Liver (tissue), 9 donors: ENCODE measurements around the gene KDM5B. TPM values are rescaled to one million over a fixed set of nuclear protein-coding genes. Genes with fewer than 3 reads are reported as not detected.

Experiments
- DNase-seq: peaks from one replicate; pipeline ENCODE4 v3.0.0-alpha.2; 2017; ENCODE audit warnings: low spot score
- H3K27ac ChIP-seq, 2 donors: one replicate each; pipeline ENCODE4 v1.7.0; 2013; ENCODE audit warnings: inconsistent platforms in 2 of 2, low read length in 2 of 2, control low read depth in 1 of 2, low read depth in 1 of 2, mild to moderate bottlenecking in 1 of 2
- H3K27me3 ChIP-seq, 4 donors: one replicate each; pipeline versions ENCODE4 v1.6.1 to v1.7.0; 2013; ENCODE audit warnings: low read length in 3 of 4, inconsistent platforms in 1 of 4, mild to moderate bottlenecking in 1 of 4, moderate library complexity in 1 of 4; ENCODE audit not compliant: control insufficient read depth in 4 of 4, insufficient read depth in 4 of 4
- H3K36me3 ChIP-seq, 4 donors: one replicate each; pipeline versions ENCODE4 v1.6.1 to v1.7.0; 2013; ENCODE audit warnings: low read length in 3 of 4, mild to moderate bottlenecking in 3 of 4, low read depth in 1 of 4, moderate library complexity in 1 of 4; ENCODE audit not compliant: control insufficient read depth in 4 of 4, insufficient read depth in 3 of 4
- H3K4me1 ChIP-seq, 4 donors: one replicate each; pipeline versions ENCODE4 v1.6.1 to v1.7.0; 2013; ENCODE audit warnings: low read length in 3 of 4, mild to moderate bottlenecking in 3 of 4, moderate library complexity in 1 of 4; ENCODE audit not compliant: control insufficient read depth in 4 of 4, insufficient read depth in 4 of 4
- H3K4me3 ChIP-seq, 3 donors: one replicate each; pipeline versions ENCODE4 v1.6.1 to v1.7.0; 2013; ENCODE audit warnings: low read length in 3 of 3, control low read depth in 1 of 3, low read depth in 1 of 3, mild to moderate bottlenecking in 1 of 3
- H3K9ac ChIP-seq, 2 donors: one replicate each; pipeline ENCODE4 v1.7.0; 2013; ENCODE audit warnings: low read length in 2 of 2, mild to moderate bottlenecking in 2 of 2, moderate library complexity in 2 of 2, control low read depth in 1 of 2, low read depth in 1 of 2
- H3K9me3 ChIP-seq, 4 donors: one replicate each; pipeline versions ENCODE4 v1.6.1 to v1.7.0; 2013; ENCODE audit warnings: low read length in 3 of 4; ENCODE audit not compliant: control insufficient read depth in 4 of 4
- EGR1 ChIP-seq, 2 donors: IDR thresholded peaks; 2 replicates each; pipeline ENCODE4 v1.6.1; 2016 to 2018; ENCODE audit warnings: antibody characterized with exemption in 2 of 2, low read depth in 2 of 2
- FOXA1 ChIP-seq: IDR thresholded peaks from 2 replicates; pipeline ENCODE4 v1.6.1; 2016; ENCODE audit warnings: antibody characterized with exemption
- GABPA ChIP-seq, 2 donors: IDR thresholded peaks in 1 of 2; conservative IDR thresholded peaks in 1 of 2; 2 replicates each; pipeline ENCODE4 v1.6.1; 2016; ENCODE audit warnings: antibody characterized with exemption in 2 of 2, mild to moderate bottlenecking in 1 of 2, moderate library complexity in 1 of 2
- HNF4A ChIP-seq, 2 donors: conservative IDR thresholded peaks; 2 replicates each; pipeline ENCODE4 v1.6.1; 2016; ENCODE audit warnings: antibody characterized with exemption in 2 of 2, mild to moderate bottlenecking in 2 of 2
- HNF4G ChIP-seq: IDR thresholded peaks from 2 replicates; pipeline ENCODE4 v1.6.1; 2016; ENCODE audit warnings: antibody characterized with exemption
- JUND ChIP-seq, 2 donors: IDR thresholded peaks; 2 replicates each; pipeline ENCODE4 v1.6.1; 2016; ENCODE audit warnings: antibody characterized with exemption in 2 of 2
- NR2F2 ChIP-seq: IDR thresholded peaks from 2 replicates; pipeline ENCODE4 v1.6.1; 2016; ENCODE audit warnings: antibody characterized with exemption
- RAD21 ChIP-seq, 2 donors: IDR thresholded peaks; 2 replicates each; pipeline ENCODE4 v1.6.1; 2016; ENCODE audit warnings: antibody characterized with exemption in 2 of 2, mild to moderate bottlenecking in 2 of 2
- RXRA ChIP-seq, 2 donors: IDR thresholded peaks; 2 replicates each; pipeline ENCODE4 v1.6.1; 2017 to 2018; ENCODE audit warnings: antibody characterized with exemption in 2 of 2, mild to moderate bottlenecking in 1 of 2
- SP1 ChIP-seq: IDR thresholded peaks from 2 replicates; pipeline ENCODE4 v1.6.1; 2018; ENCODE audit warnings: antibody characterized with exemption, mild to moderate bottlenecking
- TAF1 ChIP-seq: conservative IDR thresholded peaks from 2 replicates; pipeline ENCODE4 v1.6.1; 2016; ENCODE audit warnings: antibody characterized with exemption, mild to moderate bottlenecking
- YY1 ChIP-seq: IDR thresholded peaks from 2 replicates; pipeline ENCODE4 v1.6.1; 2016; ENCODE audit warnings: antibody characterized with exemption, mild to moderate bottlenecking
- WGBS: extraction: QIAGEN DNeasy Blood & Tissue Kit; methylation state at CpG from one replicate; pipeline ENCODE4 v1.1.7; 2013; 5-methylcytosine and 5-hydroxymethylcytosine counted together
- polyA plus RNA-seq, 2 donors: library from polyadenylated mRNA; stranded (reverse) in 1 of 2; unstranded in 1 of 2; fragments of 200-250 nt in 1 of 2; fragments of >200 nt in 1 of 2; fragmentation: Nextera tagmentation in 1 of 2; extraction: Ambion mirVana in 1 of 2; gene quantifications; one replicate each; pipeline versions ENCODE4 v1.2.1 to v1.2.3, GENCODE V29; 2013 to 2015
- total RNA-seq, 2 donors: library from RNA; depleted of rRNA; stranded (reverse); fragments of >200 nt; gene quantifications; one replicate each; pipeline ENCODE4 v1.2.3, GENCODE V29; 2014
- TF ChIP-seq, protein P1 (sequence below): fragments of 150-350 bp; IDR thresholded peaks from 2 replicates; pipeline ENCODE4 v1.5.1; 2017; ENCODE audit warnings: improper control_type of control experiment, low read depth, low read length; ENCODE audit not compliant: missing input control
- TF ChIP-seq, protein P2 (sequence below): IDR thresholded peaks from 2 replicates; pipeline ENCODE4 v1.6.1; 2016; ENCODE audit warnings: antibody characterized with exemption
- TF ChIP-seq, protein P3 (sequence below): IDR thresholded peaks from 2 replicates; pipeline ENCODE4 v1.6.1; 2016; ENCODE audit warnings: antibody characterized with exemption
- TF ChIP-seq, protein P4 (sequence below): IDR thresholded peaks from 2 replicates; pipeline ENCODE4 v1.6.1; 2016; ENCODE audit warnings: antibody characterized with exemption, mild to moderate bottlenecking
- donor health status: healthy.
- donor health status: healthy.
- donor health status: healthy.
- donor health status: healthy.
- donor health status: healthy.

KDM5B gene
- total and polyA plus RNA-seq, 4 donors = 3.4 to 33.7 (median 14.8) TPM

DNA sequence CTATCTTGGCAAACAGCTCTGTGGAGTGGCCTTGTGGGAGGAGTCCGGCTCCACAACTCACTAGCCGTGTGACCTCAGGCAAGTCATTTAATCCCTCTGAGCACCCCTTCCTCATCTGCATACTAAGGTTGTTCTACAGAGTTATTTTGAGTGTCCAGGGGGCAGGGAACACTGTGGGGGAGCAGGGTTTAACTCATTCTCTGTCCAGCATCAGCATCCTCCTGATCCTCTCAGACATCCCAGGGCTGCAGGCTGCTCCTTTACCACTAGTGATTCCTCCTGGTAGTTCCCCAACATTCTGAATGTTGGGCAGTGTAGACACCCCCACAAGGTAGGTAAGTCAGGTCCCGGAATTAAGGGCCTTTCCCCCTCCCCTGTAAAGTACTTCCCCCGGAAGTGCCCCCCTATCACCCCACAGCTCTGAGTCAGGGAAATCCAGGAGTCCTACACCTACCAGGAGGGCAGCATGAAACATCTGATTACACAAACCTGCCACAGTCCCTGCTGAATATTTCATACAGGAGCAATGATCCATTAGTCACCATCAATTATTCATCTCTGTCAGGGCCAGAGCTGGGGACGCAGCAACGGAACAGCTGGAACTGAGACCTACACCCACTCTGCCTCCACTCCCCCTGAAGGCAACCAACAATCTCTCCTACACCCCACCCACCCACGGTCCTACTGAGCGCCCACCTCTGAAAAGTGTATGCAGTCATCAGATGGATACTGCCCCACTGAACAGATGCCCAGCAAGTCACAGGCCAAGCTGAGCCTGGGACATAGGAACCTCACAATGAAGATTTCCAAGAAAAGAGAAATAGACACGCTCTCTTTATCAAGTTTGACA is 118.5 kb downstream of the KDM5B start:
- no peak overlapping the region for H3K27ac ChIP-seq
- no peak overlapping the region for H3K4me3 ChIP-seq
- TF ChIP-seq RXRA (IDR thresholded peaks at IDR 0.05) = no peak
- no peaks in the 10 kb centered on the region for H3K9me3 ChIP-seq
- H3K27me3 ChIP-seq = peaks cover 0 to 8% (median 1%) of the 10 kb centered on the region in 4 donors
- H3K36me3 ChIP-seq = no peaks in the 10 kb centered on the region
- no peaks in the 10 kb centered on the region for H3K4me1 ChIP-seq
- no peak overlapping the region for H3K9ac ChIP-seq
- WGBS = 65% methylated on average over 9 of the region's 9 CpGs
- DNase-seq = no peak

DNA sequence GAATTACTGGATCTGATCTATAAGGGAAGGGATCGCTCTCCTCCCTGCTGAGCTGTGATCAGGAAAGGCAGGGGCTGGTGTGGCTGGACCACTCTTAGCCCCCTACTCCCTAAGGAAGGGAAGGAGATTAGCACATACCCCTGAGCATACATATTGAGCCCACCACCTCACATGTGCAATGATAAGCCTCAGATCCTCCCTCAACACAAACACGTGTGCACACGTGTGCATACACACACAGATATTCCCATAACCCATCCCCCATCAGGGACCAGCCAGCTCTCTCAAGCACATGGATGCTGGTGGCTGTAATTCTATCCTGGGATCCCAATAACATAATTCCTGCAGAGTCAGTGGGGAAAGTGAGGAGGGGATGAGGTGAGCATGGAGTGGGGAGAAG is 119.1 kb downstream of the KDM5B start:
- H3K27me3 ChIP-seq = peaks cover 0 to 8% (median 1%) of the 10 kb centered on the region in 4 donors

DNA sequence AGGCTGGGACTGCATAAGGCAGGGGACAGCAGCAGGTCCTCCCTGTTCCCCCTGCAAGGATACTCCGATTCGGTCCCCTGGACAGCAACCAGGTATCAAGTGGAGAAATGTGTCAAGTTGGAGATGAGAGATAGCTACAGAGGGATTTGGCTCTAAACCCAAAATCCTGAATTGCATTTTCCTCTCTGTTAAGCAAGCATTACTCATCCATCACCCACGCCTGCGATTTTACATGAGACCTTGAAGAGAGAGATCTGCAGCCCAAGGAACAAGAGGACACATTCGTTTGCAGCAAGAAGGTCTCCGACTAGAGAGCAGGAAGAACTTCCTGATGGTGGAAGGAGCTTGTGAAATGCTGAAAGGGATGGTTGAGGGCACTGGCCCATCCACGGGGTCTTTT is 119.8 kb downstream of the KDM5B start:
- H3K27ac ChIP-seq = no peak overlapping the region
- no peak overlapping the region for H3K9ac ChIP-seq
- no peak overlapping the region for H3K4me3 ChIP-seq
- WGBS = 62% methylated on average over 7 of the region's 7 CpGs
- H3K27me3 ChIP-seq = peaks cover 0 to 8% (median 1%) of the 10 kb centered on the region in 4 donors
- no peaks in the 10 kb centered on the region for H3K36me3 ChIP-seq
- no peaks in the 10 kb centered on the region for H3K9me3 ChIP-seq
- H3K4me1 ChIP-seq = no peaks in the 10 kb centered on the region
- no peak for DNase-seq
- TF ChIP-seq EGR1 (IDR thresholded peaks at IDR 0.05; ENCODE audit: low read depth in 2 of 2) (no peak), SP1 (no peak), TAF1 (no peak), HNF4G (no peak), RXRA (IDR thresholded peaks at IDR 0.05) (no peak), NR2F2 (no peak), JUND (IDR thresholded peaks at IDR 0.05) (no peak), HNF4A (conservative IDR thresholded peaks at IDR 0.05) (no peak), GABPA (IDR thresholded peaks at IDR 0.05 in 1 of 2, conservative IDR thresholded peaks at IDR 0.05 in 1 of 2) (no peak), YY1 (no peak)
- TF ChIP-seq, protein P1, sequence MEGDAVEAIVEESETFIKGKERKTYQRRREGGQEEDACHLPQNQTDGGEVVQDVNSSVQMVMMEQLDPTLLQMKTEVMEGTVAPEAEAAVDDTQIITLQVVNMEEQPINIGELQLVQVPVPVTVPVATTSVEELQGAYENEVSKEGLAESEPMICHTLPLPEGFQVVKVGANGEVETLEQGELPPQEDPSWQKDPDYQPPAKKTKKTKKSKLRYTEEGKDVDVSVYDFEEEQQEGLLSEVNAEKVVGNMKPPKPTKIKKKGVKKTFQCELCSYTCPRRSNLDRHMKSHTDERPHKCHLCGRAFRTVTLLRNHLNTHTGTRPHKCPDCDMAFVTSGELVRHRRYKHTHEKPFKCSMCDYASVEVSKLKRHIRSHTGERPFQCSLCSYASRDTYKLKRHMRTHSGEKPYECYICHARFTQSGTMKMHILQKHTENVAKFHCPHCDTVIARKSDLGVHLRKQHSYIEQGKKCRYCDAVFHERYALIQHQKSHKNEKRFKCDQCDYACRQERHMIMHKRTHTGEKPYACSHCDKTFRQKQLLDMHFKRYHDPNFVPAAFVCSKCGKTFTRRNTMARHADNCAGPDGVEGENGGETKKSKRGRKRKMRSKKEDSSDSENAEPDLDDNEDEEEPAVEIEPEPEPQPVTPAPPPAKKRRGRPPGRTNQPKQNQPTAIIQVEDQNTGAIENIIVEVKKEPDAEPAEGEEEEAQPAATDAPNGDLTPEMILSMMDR = no peak
- TF ChIP-seq, protein P2, sequence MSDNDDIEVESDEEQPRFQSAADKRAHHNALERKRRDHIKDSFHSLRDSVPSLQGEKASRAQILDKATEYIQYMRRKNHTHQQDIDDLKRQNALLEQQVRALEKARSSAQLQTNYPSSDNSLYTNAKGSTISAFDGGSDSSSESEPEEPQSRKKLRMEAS = no peak
- TF ChIP-seq, protein P3, sequence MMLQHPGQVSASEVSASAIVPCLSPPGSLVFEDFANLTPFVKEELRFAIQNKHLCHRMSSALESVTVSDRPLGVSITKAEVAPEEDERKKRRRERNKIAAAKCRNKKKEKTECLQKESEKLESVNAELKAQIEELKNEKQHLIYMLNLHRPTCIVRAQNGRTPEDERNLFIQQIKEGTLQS = no peak

More for the DNA sequence above, 119.1 kb downstream of the KDM5B start:
- no peak for TF ChIP-seq HNF4G
- no peak for TF ChIP-seq NR2F2
- TF ChIP-seq, protein P2 = no peak
- no peak for TF ChIP-seq HNF4A (conservative IDR thresholded peaks at IDR 0.05)
- no peak for TF ChIP-seq RAD21 (IDR thresholded peaks at IDR 0.05)
- no peak for TF ChIP-seq EGR1 (IDR thresholded peaks at IDR 0.05; ENCODE audit: low read depth in 2 of 2)
- TF ChIP-seq, protein P4, sequence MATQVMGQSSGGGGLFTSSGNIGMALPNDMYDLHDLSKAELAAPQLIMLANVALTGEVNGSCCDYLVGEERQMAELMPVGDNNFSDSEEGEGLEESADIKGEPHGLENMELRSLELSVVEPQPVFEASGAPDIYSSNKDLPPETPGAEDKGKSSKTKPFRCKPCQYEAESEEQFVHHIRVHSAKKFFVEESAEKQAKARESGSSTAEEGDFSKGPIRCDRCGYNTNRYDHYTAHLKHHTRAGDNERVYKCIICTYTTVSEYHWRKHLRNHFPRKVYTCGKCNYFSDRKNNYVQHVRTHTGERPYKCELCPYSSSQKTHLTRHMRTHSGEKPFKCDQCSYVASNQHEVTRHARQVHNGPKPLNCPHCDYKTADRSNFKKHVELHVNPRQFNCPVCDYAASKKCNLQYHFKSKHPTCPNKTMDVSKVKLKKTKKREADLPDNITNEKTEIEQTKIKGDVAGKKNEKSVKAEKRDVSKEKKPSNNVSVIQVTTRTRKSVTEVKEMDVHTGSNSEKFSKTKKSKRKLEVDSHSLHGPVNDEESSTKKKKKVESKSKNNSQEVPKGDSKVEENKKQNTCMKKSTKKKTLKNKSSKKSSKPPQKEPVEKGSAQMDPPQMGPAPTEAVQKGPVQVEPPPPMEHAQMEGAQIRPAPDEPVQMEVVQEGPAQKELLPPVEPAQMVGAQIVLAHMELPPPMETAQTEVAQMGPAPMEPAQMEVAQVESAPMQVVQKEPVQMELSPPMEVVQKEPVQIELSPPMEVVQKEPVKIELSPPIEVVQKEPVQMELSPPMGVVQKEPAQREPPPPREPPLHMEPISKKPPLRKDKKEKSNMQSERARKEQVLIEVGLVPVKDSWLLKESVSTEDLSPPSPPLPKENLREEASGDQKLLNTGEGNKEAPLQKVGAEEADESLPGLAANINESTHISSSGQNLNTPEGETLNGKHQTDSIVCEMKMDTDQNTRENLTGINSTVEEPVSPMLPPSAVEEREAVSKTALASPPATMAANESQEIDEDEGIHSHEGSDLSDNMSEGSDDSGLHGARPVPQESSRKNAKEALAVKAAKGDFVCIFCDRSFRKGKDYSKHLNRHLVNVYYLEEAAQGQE = no peak
- no peak for TF ChIP-seq SP1
- TF ChIP-seq RXRA (IDR thresholded peaks at IDR 0.05) = no peak
- no peak for TF ChIP-seq FOXA1
- TF ChIP-seq, protein P3 = no peak
- TF ChIP-seq TAF1 = no peak
- WGBS = 69% methylated on average over 3 of the region's 3 CpGs
- no peak for DNase-seq
- H3K36me3 ChIP-seq = no peaks in the 10 kb centered on the region
- H3K9me3 ChIP-seq = no peaks in the 10 kb centered on the region
- no peak overlapping the region for H3K27ac ChIP-seq
- H3K4me3 ChIP-seq = no peak overlapping the region
- no peaks in the 10 kb centered on the region for H3K4me1 ChIP-seq
- no peak overlapping the region for H3K9ac ChIP-seq
